Hepatic stellate cell (primary cell): ENCODE data around the gene COBL.

Experiments
- DNase-seq: peaks from one replicate; pipeline ENCODE4 v3.0.0; 2011; ENCODE audit warnings: low spot score

The COBL gene

GRCh38 chr7:51274001-51274400 is 42.6 kb downstream of the COBL start:
- DNase-seq, result no peak

- no peak for DNase-seq
Measured at GRCh38 chr7:51273360-51273759, 43.2 kb downstream of the COBL start.

GRCh38 chr7:51270965-51271364 is 45.6 kb downstream of the COBL start:
- no peak for DNase-seq

GRCh38 chr7:51269911-51270310 is 46.7 kb downstream of the COBL start:
- no peak for DNase-seq

GRCh38 chr7:51269321-51269720 is 47.3 kb downstream of the COBL start:
- DNase-seq, result no peak

- no peak for DNase-seq
Measured at GRCh38 chr7:51268859-51269258, 47.8 kb downstream of the COBL start.

GRCh38 chr7:51267169-51267568 is 49.4 kb downstream of the COBL start:
- no peak for DNase-seq

GRCh38 chr7:51265066-51265907 is 51.3 kb downstream of the COBL start:
- DNase-seq, result no peak

- no peak for DNase-seq
Measured at GRCh38 chr7:51263631-51264484, 52.8 kb downstream of the COBL start.

- DNase-seq, result no peak
Measured at GRCh38 chr7:51262796-51263531, 53.6 kb downstream of the COBL start.

- DNase-seq, result no peak
Measured at GRCh38 chr7:51261950-51262795, 54.4 kb downstream of the COBL start.

- no peak for DNase-seq
Measured at GRCh38 chr7:51261117-51261835, 55.3 kb downstream of the COBL start.

GRCh38 chr7:51260516-51260915 is 56.1 kb downstream of the COBL start:
- DNase-seq, result no peak

GRCh38 chr7:51259766-51260165 is 56.8 kb downstream of the COBL start:
- no peak for DNase-seq

GRCh38 chr7:51256916-51257315 is 59.7 kb downstream of the COBL start:
- DNase-seq, result no peak

GRCh38 chr7:51256209-51256781 is 60.3 kb downstream of the COBL start:
- no peak for DNase-seq

GRCh38 chr7:51255536-51256208 is 60.9 kb downstream of the COBL start:
- no peak for DNase-seq

- DNase-seq, result no peak
Measured at GRCh38 chr7:51255036-51255435, 61.6 kb downstream of the COBL start.

- no peak for DNase-seq
Measured at GRCh38 chr7:51253157-51253556, 63.5 kb downstream of the COBL start.

GRCh38 chr7:51251290-51251689 is 65.3 kb downstream of the COBL start:
- DNase-seq, result no peak
